RWPE1 (cell line): ENCODE data around the gene IL6.

Experiments
- CTCF ChIA-PET: fragments of 350-600 bp; sonication (Branson Sonifier 250); formaldehyde crosslinking; extraction: SDS; loops from one replicate; lab custom pipeline; 2021; lab: Yijun Ruan, JAX
- POLR2A ChIA-PET: fragments of 400-600 bp; formaldehyde crosslinking; extraction: SDS; loops from one replicate; lab custom pipeline; 2020; ENCODE audit warnings: antibody characterized with exemption; ENCODE audit not compliant: low non-redundant PET; lab: Yijun Ruan, JAX
- DNase-seq: peaks from one replicate; pipeline ENCODE4 v3.0.0; 2012; ENCODE audit warnings: low spot score
- H3K27ac ChIP-seq: fragments of 450-650 bp; 2 replicates; pipeline ENCODE4 v1.5.1; 2017
- TF ChIP-seq, protein P1 (sequence below): fragments of 450-650 bp; conservative IDR thresholded peaks from 2 replicates; pipeline ENCODE4 v1.5.1; 2017; ENCODE audit warnings: low read depth, mild to moderate bottlenecking

Gene IL6

DNA sequence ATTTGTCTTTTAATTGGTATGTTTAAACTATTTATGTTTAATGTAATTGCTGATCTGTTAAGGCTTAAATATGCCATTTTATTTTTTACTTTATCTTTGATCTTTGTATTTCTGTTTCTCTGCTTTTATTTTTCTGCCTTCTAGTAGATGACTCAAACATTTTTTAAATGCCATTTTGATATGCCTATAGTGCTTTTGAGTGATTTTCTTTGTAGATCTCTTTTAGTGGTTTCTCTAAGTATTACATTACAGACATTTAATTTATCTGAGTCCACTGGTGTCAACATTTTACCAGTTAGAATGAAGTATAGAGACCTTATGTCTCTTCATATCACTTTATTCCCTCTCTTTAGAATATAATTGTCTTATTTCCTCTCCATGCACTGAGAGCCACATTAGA, 32.7 kb downstream of the IL6 start:
- TF ChIP-seq, protein P1, sequence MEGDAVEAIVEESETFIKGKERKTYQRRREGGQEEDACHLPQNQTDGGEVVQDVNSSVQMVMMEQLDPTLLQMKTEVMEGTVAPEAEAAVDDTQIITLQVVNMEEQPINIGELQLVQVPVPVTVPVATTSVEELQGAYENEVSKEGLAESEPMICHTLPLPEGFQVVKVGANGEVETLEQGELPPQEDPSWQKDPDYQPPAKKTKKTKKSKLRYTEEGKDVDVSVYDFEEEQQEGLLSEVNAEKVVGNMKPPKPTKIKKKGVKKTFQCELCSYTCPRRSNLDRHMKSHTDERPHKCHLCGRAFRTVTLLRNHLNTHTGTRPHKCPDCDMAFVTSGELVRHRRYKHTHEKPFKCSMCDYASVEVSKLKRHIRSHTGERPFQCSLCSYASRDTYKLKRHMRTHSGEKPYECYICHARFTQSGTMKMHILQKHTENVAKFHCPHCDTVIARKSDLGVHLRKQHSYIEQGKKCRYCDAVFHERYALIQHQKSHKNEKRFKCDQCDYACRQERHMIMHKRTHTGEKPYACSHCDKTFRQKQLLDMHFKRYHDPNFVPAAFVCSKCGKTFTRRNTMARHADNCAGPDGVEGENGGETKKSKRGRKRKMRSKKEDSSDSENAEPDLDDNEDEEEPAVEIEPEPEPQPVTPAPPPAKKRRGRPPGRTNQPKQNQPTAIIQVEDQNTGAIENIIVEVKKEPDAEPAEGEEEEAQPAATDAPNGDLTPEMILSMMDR, result no peak
- POLR2A ChIA-PET, result no interaction called here
- DNase-seq, result no peak
- CTCF ChIA-PET, result no interaction called here
- no peak overlapping the region for H3K27ac ChIP-seq

DNA sequence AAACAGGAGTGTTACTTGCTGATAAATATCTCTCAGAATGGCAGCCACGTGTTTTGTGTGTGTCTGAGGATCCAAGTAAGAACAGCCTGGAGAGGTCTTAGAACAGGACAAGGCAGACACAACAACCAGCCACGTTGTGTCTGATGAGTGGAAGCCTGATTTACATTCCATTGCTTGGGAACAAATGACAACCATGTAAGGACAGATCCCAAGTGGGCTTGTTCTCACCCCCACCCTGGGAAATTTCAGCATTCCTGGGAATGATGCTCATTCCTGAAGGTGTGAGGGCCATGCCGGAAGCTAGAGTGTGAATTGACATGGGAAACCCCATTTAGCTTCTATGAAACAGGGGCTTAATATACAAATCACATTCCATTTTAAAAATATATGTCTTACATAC, 35.9 kb downstream of the IL6 start:
- CTCF ChIA-PET, result interaction anchor here (0.8 kb wide), 1 partner anchor 204 kb away, joined by 3 read pairs; no protein-coding TSS in a partner anchor

DNA sequence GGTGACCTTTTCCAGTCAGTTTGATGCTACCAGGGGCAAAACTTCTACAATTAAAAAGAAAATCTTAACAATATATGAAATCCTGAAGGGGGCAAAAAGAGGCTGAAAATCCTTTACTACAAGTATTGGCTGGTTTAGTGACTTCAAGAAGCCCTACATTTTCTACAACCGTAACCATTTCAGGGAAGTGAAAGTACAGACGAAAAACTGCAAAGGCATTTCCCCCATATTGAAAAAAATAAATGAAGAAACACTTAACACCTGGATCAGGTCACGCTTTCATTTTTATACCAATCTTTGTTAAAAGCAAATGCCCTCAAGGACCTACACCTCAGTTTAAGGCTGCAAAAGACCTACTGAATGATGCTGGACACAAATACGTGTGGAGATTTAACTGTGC, 38.6 kb downstream of the IL6 start:
- TF ChIP-seq, protein P1, result no peak
- no peak overlapping the region for H3K27ac ChIP-seq
- no peak for DNase-seq
- CTCF ChIA-PET, result no interaction called here
- POLR2A ChIA-PET, result no interaction called here

More for the DNA sequence above, 35.9 kb downstream of the IL6 start:
- TF ChIP-seq, protein P1, result no peak
- DNase-seq, result no peak
- POLR2A ChIA-PET, result no interaction called here
- no peak overlapping the region for H3K27ac ChIP-seq

DNA sequence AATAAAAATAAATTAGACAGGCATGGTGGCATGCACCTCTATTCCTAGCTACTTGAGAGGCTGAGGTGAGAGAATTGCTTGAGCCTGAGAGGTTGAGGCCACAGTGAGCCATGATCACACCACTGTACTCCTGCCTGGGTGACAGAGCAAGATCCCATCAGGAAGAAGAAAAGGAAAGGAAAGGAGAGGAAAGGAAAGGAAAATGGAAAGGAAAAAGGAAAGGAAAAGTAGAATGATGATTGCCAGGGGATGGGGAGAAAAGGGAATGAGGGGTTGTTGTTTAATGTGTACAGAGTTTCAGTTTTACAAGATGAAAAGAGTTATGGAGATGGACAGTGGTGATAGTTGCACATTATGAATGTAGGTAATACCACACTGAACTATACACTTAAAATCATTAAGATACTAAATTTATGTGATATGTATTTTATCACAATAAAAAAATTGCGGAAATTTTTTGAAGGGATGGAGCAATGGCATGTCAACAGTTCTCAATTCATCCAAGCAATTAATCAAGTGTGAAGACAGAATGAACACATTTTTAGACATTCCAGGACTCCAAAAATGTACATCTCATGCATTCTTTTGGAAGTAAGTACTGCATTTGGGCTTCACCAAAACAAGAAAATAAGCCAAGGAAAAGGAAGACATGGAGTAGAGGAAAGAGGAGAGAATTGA, 44.3 kb downstream of the IL6 start:
- no peak for DNase-seq
- H3K27ac ChIP-seq, result no peak overlapping the region
- POLR2A ChIA-PET, result interaction anchor here (0.7 kb wide), 1 partner anchor 817 kb away, joined by 7 read pairs; no protein-coding TSS in a partner anchor
- TF ChIP-seq, protein P1, result no peak
- CTCF ChIA-PET, result interaction anchor here (0.6 to 1.2 kb wide), 2 partner anchors 15 to 262 kb away, joined by 3 to 5 read pairs; no protein-coding TSS in a partner anchor

DNA sequence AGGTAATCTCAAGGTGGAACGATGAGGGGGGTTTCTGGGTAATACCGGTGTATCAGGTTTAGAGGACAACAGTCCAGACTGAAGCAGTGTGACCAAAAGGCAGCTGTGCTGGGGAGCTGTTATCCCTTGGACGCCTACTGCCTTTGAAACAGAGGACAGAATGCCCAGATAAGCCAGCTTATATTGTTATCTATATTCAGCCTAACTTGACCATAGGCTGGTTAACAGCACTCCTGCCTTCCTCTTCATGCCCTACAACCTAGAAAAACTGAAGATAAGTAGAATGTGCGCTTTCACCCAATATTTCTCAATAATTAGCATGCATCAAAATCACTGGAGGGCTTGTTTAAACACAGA, 44.9 kb downstream of the IL6 start:
- DNase-seq, result no peak
- no peak overlapping the region for H3K27ac ChIP-seq
- TF ChIP-seq, protein P1, result no peak
- ChIA-PET CTCF (interaction anchor here (0.5 kb wide), 1 partner anchor 583 kb away, joined by 3 read pairs; no protein-coding TSS in a partner anchor), POLR2A (no interaction called here)

DNA sequence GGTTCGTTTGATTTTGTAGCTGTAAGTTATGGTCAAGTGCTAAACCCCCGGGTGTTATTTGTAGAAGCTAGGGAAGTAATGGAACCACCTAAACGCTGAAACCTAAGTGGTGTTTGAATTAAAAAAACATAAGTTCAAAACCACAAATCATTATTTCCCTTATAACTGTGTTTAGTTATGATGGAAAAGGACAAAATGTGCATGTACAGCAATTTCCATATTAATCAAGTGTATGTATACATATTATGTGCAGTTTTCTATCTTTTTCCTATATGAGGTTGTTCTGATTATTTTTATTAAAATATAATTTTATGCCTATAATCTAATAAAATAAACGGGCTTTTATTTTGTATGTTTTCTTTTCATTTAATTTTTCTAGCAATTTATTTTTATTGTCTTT, 45.9 kb downstream of the IL6 start:
- TF ChIP-seq, protein P1, result no peak
- CTCF ChIA-PET, result interaction anchor here (0.7 kb wide), 1 partner anchor 11 kb away, joined by 3 read pairs; no protein-coding TSS in a partner anchor
- H3K27ac ChIP-seq, result no peak overlapping the region
- DNase-seq, result no peak
- POLR2A ChIA-PET, result no interaction called here
